Stromal cell of bone marrow (primary cell): Measurements from ENCODE around the gene HOXC4.

Source experiments
- DNase-seq: peaks from one replicate; pipeline ENCODE4 v3.0.0-alpha.2; 2012; ENCODE audit warnings: low read depth

The HOXC4 gene

DNA sequence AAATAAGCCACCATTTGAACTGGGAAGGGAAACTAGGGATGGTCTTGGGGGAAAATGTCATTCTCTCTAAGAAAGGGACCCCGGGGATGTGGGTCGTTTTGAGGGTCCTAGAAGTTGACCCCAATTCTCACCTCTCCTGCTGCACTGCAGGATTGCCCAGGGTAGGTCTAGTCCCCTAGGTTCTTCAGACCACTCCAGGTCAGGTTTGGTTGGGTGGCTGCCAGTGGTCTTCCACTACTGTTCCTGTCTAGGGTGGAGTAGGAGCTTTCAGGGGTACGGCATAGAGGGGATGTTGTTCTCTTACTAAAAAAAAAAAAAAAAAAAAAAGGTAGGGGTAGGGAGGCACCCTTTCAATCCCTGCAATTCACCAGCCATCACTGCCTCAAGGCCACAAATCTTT lies 37.6 kb upstream of the HOXC4 start:
- DNase-seq = no peak

DNA sequence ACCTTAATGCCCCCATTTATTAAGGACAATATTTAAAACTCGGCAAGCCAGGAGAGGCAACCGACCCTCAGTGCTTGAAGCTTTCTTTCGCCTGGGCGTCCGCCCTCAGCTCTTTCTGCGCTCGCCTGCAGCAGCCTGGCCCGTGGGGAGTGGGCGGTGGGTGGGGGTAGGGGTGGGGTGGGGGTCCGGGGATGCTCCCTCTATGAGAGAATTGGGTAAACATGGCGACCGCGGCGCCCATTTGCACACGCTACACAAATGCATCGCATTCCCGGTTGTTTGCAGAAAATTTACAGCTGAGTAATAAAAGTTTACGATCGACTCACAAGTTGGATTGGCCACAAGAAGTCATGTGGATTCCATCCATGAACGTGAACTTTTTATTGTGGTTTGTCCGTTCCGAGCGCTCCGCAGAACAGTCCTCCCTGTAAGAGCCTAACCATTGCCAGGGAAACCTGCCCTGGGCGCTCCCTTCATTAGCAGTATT lies 37.1 kb upstream of the HOXC4 start:
- peak; percentile 87 for DNase-seq

DNA sequence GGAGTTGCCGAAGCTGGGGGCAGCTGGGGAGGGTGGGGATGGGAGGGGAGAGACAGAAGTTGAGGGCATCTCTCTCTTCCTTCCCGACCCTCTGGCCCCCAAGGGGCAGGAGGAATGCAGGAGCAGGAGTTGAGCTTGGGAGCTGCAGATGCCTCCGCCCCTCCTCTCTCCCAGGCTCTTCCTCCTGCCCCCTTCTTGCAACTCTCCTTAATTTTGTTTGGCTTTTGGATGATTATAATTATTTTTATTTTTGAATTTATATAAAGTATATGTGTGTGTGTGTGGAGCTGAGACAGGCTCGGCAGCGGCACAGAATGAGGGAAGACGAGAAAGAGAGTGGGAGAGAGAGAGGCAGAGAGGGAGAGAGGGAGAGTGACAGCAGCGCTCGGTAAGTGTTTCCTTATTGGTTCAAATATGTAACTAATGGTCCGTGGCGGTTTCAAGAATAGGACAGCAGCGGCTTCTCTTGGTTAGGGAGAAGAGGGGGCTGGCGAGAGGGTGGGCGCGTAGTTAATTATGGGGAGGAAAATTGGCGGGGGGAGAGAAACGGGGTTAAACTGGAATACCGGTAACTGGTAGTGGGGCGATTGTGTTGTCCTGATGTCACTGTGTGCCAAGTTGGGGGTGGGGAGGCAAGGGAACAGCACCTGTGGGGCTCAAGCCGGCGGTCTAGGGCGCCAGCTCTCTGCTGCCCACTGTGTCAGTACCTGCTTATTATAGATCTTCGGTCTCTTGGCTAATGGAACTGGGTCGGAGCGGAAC lies 36.4 kb upstream of the HOXC4 start:
- no peak for DNase-seq

DNA sequence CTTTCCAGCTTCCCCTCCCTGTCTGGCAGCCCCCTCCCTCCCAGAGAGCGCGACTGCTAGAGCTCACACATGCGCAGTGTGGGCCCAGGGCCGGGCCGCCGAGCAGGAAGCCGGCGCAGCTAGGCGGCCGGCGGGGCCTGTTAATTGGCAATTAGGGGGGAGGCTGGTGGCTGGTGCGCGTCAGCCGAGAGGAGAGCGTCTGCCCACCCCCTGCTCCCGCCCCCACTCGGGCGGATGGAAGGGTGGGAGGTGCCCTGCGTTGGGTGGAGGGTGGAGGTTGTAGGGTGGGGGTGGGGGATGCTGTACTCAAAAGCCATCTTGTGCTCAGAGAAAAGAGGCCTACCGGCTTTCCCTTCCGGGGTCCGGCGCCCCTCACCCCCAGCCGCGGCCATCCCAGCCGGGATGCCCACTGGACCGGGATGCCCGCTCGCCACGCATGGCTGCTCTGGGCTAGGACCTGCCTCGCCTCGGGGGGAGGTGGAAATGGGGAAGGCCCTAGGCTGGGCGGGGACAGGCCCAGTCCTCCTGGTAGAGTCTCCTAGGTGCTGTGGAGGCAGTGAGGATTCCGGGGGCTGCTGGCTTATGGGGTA lies 35.7 kb upstream of the HOXC4 start:
- DNase-seq = peak; percentile 92

DNA sequence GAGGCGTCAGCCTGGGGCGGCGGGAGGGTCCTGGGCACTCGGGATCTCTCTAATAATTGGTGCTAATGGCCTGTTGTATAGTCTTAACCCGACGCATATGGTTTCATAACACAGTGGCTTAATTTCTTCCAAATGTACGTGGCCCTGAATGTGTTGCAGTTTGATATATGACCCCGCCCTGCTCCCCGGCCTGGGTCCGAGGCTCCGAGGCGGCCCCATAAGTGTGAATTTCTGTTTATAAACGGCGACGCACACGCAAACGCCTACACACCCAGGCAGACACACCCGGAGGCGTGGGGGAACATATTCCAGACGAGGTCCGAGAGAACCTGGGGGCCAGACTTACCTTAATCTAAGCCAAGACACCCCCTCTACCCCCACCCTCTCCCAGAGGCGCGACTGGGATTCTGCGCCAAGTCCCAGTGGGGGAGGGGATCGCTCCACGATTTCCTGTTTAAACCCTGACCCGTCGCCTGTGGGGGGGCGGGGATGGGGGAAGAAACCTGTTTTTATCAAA lies 35.1 kb upstream of the HOXC4 start:
- no peak for DNase-seq

DNA sequence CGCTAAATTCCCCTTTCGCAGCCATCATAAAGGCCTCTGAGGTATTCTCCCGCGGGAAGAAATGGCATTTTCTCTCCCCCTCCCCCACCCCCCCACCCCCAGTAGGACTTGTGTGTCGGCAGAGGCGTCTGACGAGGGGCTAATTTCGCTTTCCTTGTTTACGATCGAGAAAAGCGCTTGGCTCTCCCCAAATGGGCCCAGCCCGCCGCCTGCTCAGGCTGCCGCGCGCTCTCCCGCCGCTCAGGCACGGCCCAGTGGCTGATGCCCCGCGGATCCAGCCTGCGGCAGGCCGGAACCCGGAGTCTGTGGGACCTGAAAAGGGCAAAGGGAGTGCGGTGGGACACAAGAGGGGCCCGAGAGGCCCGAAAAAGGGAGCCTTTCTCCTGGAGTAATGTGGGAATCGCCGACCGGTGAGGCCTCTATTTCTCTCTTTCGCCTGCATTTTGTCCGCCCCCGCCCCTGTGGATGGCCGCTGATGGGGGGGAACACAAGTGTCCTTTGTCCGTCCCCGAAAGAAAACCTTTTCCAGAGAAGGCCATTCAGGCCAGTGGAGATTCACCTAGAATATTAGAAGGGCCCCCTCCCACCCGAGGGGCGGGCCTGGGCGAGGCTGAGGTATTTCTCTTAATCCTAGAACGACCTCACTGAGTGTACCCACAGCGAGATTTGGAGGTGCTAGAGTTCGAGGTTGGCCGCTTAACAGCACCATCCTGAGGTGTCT lies 34.4 kb upstream of the HOXC4 start:
- no peak for DNase-seq

DNA sequence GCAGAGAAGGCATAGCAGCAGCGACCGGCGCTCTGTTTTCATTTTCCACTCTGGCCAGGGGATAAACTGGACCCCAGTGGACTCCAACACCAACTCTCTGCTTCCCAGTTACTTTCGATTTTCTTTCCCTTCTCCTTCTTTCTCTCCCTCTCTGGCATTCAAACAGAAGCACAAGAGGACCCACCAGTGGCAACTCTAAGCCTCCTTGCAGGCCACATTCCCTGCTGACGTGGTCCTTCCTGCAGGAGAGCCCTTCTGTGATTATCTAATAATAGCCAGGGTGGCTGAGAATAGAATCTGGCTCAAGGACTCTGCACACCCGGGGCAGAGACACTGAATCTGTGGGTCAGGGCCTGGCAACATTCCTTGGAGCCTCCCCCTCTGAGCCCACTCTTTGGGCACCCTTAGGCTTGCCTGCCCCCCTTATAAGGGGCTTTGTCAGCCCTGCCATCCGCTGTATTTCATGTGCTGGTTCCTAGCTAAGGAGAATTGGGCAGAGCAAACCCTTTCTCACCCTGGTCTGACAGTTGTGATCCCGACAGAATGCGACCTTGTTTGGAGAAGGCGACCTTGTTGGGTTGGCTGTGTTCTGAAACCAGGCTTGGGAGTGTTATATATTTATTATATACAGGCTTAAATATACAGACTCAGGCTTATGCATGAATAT lies 33.6 kb upstream of the HOXC4 start:
- no peak for DNase-seq

DNA sequence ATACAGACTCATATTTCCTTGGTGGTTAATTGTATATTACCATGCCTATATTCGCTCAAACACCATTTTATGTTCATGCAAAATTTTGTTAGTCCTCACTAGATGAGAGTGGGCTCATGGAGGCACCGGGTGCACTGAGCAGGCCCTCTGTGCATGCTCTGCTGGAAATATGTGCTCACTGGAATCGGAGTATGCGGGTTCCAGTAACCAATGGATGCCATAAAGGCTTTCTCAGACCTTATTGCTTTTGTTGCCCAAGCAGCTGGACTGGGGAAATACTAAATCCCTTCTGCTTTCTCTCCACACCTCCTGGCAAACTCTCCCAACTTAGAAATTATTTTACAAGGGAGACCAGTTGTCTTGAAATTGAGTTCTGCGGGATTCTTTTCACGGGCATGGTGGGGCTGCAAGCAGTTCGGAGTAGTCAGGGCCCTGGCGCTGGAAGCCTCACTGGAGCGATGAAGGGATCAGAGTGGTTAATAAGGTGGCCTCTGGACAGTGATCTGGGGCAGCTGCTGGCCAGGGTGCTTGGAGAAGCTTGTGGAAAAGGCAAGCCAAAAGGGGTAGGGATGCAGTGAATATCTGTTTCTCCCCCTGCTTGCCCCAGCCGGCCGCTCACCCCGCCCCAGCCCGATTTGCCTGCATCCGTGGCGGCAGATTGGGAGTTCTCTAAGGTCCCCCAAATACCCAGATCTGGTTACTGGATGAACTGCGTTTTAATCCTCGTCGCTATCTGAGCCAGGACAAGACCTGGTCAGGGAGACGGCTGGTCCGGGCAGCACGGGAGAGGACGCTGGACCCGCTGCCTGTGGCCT lies 32.8 kb upstream of the HOXC4 start:
- DNase-seq = no peak

DNA sequence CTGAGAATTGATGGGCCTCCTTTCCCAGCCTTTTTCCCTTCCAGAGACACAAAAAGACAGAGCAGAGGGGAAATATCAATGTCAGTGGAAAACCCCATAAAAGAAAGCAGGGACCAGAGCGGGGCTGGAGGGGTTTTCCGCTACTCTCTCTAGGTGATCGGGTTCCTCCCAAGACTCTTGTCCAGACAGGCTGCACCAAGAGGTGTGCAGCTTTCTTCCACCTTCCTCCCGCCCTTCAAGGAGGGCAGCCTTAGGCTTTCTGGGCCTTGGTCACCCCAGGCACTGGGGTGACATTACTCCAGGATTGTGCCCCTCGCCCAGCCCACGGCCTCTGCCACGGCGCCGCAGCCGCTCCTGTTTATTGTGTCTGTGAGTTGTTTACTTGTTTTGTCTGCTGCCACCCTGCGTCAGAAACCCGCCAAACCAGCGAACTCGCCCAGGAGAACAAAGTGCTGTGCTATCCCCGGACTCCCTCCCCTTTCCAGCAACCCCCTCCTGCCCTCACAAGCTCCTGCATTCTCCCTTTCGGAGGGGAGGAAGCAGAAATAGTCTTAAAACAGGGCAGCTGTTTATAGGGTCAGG lies 32.1 kb upstream of the HOXC4 start:
- no peak for DNase-seq

DNA sequence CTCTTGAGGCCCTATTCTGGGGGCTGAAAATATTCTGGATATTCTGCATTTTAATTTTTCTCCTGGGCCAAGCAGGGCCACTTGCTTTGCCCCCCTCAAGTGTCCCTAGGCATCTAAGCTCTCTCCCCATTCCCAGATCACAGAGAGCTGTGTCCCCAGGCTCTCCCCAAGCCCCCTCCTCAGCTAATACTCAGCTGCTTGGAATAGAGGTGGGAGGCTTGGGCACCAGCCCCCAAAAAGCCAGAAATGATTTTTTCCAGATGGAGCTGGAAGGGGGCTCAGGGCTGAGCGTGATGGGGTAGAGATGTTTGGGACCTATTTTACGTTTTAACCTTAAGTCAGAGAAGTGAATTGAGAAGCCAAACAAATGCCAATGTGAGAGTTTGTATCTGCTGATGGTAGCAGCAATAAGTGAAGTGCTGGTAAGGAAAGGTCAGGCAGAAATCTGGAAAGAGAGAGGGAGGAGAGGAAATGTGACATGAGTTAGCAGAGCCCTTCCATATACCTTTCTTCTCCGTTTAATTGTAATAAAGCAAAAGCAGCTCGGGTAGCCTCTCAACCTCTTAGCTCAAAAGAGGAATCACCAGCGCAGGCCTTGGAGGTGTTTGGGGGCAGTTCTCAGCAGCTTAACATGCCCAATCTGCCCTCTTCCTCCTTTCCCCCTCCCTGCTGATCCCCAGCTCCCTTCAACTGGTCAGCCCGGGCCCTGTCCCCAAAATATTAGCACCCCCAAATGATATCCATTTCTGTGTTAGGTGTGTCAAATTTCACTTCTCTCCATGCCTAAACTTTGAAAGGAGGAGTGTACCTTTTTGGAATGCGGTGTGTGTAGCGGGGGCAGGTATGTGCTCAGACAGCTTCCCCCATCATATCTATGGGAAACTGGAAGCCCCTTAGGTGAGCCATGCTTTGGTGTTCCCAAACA lies 30.4 kb upstream of the HOXC4 start:
- no peak for DNase-seq

DNA sequence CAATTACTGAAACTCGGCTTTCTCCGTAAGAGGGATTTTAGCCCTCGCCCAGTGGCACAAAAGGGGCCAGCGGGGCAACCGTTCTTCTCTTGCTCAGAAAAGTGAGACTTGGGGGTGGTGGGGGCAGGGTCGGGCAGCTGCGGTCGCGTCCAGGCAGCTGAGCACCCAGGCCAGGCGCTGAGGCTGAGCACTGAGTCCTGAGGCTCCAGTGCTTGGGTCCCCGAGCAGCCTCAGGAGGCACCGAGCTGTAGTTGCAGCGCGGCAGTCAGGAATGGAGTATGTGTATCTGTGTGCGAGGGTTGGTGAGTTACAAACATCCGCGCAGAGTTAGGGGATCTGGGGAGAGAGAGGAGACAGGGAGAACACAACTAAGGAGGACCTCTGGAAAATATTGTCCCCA lies 29.5 kb upstream of the HOXC4 start:
- no peak for DNase-seq

DNA sequence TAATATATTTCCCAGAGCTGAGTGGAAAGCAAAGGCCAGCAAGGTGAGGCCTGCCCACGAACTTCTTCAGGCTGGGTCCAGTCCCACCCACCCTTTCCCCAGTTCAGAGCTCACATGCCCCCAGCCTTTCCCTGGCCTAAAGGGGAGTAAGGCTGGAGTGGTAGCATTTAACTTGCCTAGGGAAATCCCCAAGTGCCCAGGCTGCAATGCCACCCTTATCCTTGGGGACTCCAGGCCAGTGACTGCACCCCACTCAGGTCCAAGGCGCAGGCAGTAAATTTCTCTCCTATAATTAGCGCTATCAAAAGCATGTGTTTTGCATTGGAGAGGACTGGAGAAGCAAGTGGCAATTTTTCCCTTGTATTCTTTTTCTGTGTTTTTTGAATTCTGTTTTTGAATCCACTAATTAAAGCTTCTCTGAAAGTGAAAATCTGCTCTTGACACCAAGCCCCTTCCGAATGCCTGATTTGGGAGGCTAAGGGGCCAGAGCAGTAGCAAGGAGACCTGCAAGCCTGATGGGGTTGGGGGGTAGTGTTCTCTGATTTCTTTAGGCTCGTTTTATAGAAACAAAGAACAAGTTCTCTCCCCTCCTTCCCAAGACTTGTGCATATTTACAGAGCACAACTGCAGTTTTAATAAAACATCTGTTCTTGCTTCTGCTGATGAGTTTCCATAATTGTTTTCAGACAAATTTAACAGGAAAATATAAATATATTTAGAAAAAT lies 28.9 kb upstream of the HOXC4 start:
- DNase-seq = no peak

DNA sequence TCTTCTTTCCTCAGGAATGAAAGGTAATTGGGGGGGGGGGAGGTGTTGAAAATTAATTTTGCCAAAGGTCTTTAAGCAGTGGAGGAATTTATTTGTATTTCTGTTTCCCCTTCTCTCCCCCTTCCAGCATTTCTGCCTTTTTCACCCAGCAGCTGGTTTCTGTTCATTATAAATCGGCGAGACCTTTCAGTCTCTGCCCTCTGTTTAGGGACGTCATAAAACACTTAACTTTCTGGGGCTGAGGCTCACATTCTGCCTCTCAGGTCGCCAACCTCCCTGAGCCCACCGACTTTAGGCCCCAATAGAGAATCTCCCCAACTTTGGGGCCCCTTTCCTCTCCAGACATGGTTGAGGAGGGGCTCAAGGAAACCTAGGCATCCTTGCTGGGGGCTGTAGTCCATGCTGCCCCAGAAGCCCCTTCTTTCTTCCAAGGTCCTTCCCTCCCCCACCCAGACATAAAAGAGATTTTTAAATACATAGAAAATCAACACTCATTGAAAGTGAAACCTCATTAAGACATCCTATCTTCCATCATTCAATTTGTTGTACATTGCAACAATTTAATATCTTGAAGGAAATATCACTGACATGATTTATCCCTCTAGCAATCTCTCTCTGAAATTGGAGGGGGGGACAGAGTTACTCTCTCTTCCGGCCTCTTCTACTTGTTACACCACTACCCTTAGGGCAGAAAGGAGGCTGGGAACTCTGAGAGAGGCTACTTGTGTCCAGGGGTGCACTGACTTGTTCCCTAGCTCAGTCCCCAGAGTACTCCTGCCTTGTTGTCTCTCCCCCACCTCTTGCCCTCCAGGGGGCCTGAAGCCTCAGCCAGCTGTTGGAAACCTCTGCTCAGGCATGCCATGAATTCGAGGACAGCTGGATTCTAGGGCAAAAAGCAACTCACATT lies 27.9 kb upstream of the HOXC4 start:
- DNase-seq = no peak

DNA sequence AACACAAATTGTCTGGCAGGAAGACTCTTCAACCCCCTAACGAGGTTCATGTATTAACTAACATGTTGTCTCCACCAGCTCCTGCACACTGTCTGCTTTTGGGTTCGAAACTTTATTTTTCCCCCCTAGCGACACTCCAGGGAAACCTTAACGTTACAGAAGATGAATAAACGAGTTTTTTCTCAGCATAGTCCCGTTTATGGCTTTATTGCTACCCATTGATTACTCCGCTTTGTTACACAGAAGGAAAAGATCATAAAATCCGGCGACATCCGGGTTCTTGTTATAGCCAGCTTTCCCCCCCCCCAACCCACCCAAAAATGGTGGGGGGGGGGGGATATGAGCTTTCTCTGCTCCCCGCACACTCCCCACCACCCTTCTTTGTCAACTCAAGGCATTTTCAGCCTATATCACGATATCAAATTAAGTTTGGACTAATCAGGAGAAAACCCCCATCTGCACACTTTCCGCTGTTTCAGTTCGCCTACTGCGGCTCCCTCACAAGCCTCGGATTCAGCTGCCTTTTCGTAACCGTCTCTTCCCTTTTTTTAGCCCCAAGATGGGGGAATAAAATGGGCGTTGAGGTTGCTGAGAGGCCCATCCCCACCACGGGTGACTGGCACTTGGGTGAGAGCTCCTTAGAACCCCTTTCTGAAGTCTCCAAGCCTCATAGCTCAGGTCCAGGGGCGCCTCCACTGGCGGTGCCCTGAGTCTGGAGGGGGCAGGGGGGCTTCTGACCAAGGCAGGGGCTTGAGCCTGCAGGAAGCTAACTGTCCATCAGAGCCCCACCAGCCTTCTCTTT lies 26.8 kb upstream of the HOXC4 start:
- no peak for DNase-seq

DNA sequence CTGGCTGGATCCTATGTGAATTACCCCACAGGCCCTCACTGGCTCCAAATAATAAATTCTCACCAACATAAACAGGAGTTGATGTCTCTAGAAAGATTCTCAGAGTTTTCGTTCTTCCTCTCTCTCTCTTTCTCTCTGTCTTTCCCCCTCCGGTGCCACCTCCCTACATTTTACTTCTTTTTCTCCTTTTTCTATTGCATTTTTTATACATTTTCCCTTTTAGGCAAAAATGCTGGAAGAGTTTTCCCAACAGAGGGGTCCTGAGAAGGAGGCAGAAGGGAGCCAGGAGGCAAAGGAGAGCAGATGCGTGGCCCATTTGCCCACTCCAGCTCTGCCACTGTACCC lies 26.2 kb upstream of the HOXC4 start:
- no peak for DNase-seq

DNA sequence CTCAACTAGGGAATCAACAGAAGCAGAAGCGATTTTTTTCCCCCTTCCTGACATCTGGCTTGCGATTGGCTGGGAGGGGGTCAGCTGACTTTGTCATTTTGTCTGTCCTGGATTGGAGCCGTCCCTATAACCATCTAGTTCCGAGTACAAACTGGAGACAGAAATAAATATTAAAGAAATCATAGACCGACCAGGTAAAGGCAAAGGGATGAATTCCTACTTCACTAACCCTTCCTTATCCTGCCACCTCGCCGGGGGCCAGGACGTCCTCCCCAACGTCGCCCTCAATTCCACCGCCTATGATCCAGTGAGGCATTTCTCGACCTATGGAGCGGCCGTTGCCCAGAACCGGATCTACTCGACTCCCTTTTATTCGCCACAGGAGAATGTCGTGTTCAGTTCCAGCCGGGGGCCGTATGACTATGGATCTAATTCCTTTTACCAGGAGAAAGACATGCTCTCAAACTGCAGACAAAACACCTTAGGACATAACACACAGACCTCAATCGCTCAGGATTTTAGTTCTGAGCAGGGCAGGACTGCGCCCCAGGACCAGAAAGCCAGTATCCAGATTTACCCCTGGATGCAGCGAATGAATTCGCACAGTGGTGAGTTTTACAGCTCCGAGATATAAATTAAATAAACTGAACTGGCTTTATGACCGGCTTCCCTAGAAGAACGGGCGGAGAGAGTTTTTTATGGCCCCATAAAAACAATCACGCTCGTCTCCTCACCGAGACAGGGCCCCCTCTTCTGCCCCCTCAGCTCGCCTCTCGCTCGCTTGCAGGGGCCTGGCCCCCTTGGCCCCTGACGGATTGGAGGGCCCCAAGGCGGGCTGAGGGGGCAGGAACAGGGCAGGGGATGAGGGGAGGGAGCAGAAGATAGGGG lies 25.1 kb upstream of the HOXC4 start, which contains the start of gene HOXC6:
TSS of gene HOXC6 (plus strand) at position 127 of the 888 bp plus-strand sequence. CDS start at position 209, 82 bp downstream.
- peak; percentile 57 for DNase-seq
